WERI-Rb-1 (cell line): Measurements from ENCODE around the gene RAPGEF1.

Experiments used
- DNase-seq: peaks from one replicate; pipeline ENCODE4 v3.0.0-alpha.2; 2020
- H3K27ac ChIP-seq: fragments of 250-450 bp; sonication (Bioruptor Pico); 2 replicates; pipeline ENCODE4 v1.5.1; 2020; ENCODE audit warnings: mild to moderate bottlenecking, moderate library complexity
- H3K27me3 ChIP-seq: fragments of 250-450 bp; sonication (Bioruptor Pico); 2 replicates; pipeline ENCODE4 v1.5.1; 2021; ENCODE audit warnings: mild to moderate bottlenecking, low read depth, moderate library complexity; ENCODE audit not compliant: insufficient read depth, severe bottlenecking
- H3K36me3 ChIP-seq: fragments of 250-450 bp; sonication (Bioruptor Pico); 2 replicates; pipeline ENCODE4 v1.5.1; 2020; ENCODE audit warnings: mild to moderate bottlenecking, moderate library complexity
- H3K4me3 ChIP-seq: 2 replicates; pipeline ENCODE4 v1.5.1; 2011; ENCODE audit warnings: low read depth, mild to moderate bottlenecking, control low read depth, low read length
- H3K9me3 ChIP-seq: fragments of 250-450 bp; sonication (Bioruptor Pico); 2 replicates; pipeline ENCODE4 v1.5.1; 2021; ENCODE audit warnings: mild to moderate bottlenecking, moderate library complexity; ENCODE audit not compliant: severe bottlenecking
- TF ChIP-seq, protein P1 (sequence below): IDR thresholded peaks from 2 replicates; pipeline ENCODE4 v1.5.1; 2011; ENCODE audit warnings: low read depth, mild to moderate bottlenecking, control low read depth, inconsistent platforms, low read length

Gene RAPGEF1

GRCh38 chr9:131583836-131584555 is 155.9 kb downstream of the RAPGEF1 start:
- Histone ChIP-seq H3K4me3 (no peak overlapping the region), H3K36me3 (peaks cover 74% of the 10 kb centered on the region), H3K9me3 (no peaks in the 10 kb centered on the region), H3K27me3 (no peaks in the 10 kb centered on the region), H3K27ac (no peak overlapping the region)
- TF ChIP-seq, protein P1, sequence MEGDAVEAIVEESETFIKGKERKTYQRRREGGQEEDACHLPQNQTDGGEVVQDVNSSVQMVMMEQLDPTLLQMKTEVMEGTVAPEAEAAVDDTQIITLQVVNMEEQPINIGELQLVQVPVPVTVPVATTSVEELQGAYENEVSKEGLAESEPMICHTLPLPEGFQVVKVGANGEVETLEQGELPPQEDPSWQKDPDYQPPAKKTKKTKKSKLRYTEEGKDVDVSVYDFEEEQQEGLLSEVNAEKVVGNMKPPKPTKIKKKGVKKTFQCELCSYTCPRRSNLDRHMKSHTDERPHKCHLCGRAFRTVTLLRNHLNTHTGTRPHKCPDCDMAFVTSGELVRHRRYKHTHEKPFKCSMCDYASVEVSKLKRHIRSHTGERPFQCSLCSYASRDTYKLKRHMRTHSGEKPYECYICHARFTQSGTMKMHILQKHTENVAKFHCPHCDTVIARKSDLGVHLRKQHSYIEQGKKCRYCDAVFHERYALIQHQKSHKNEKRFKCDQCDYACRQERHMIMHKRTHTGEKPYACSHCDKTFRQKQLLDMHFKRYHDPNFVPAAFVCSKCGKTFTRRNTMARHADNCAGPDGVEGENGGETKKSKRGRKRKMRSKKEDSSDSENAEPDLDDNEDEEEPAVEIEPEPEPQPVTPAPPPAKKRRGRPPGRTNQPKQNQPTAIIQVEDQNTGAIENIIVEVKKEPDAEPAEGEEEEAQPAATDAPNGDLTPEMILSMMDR, result no peak
- DNase-seq, result no peak

GRCh38 chr9:131583337-131583645 is 156.6 kb downstream of the RAPGEF1 start:
- Histone ChIP-seq H3K9me3 (no peaks in the 10 kb centered on the region), H3K36me3 (peaks cover 72% of the 10 kb centered on the region), H3K4me3 (no peak overlapping the region), H3K27ac (no peak overlapping the region), H3K27me3 (no peaks in the 10 kb centered on the region)
- TF ChIP-seq, protein P1, result no peak
- no peak for DNase-seq

GRCh38 chr9:131582466-131583336 is 157.2 kb downstream of the RAPGEF1 start:
- no peak for DNase-seq
- no peaks in the 10 kb centered on the region for H3K27me3 ChIP-seq
- H3K27ac ChIP-seq, result no peak overlapping the region
- no peak overlapping the region for H3K4me3 ChIP-seq
- peaks cover 74% of the 10 kb centered on the region for H3K36me3 ChIP-seq
- H3K9me3 ChIP-seq, result no peaks in the 10 kb centered on the region
- TF ChIP-seq, protein P1, result no peak

DNA sequence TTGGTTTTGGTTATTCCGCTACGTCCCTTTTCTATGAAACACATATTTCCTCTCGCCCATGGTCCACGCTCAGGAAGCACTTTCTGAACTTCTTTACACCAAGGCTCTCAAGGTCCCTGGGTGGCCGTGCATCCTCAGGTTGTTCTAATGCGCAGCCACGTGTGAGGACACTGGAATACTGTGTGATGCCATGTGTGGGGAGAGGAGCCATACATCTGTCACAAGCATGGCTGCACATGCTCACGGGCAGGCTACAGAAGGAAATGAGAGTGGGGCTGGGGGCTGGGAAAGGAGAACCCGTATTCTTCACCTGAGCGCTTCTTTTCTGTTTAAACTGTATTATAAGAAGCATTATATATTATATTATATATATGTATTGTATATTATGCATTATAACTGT is 157.8 kb downstream of the RAPGEF1 start:
- no peak for DNase-seq
- H3K27me3 ChIP-seq, result no peaks in the 10 kb centered on the region
- no peaks in the 10 kb centered on the region for H3K9me3 ChIP-seq
- peaks cover 69% of the 10 kb centered on the region for H3K36me3 ChIP-seq
- H3K4me3 ChIP-seq, result no peak overlapping the region
- TF ChIP-seq, protein P1, result no peak
- no peak overlapping the region for H3K27ac ChIP-seq

DNA sequence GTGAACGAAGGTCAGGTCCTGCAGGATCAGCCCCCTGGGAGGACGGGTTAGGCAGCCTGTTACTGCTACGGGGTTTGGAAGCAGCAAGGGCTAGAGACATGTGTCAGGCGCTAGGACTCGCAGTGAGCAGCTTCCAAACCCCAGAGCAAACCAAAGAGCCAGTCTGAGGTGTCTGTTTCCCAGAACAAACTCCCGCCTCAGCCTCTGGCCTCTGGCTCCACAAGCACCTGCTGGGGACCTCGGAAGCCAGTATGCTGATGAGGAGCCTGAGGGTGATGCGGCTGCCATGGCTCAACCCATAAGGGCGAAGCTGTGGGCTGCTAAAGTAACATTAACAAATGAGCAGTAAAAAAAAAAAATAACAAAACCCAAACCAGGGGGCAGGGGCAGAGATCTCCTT is 159.5 kb downstream of the RAPGEF1 start:
- Histone ChIP-seq H3K9me3 (no peaks in the 10 kb centered on the region), H3K27me3 (no peaks in the 10 kb centered on the region), H3K36me3 (peaks cover 69% of the 10 kb centered on the region), H3K4me3 (no peak overlapping the region), H3K27ac (no peak overlapping the region)
- no peak for DNase-seq
- TF ChIP-seq, protein P1, result no peak
